RWPE1 (cell line): Measurements from ENCODE around the gene MED13L.

Source experiments
- CTCF ChIA-PET: fragments of 350-600 bp; sonication (Branson Sonifier 250); formaldehyde crosslinking; extraction: SDS; loops from one replicate; lab custom pipeline; 2021; lab: Yijun Ruan, JAX
- POLR2A ChIA-PET: fragments of 400-600 bp; formaldehyde crosslinking; extraction: SDS; loops from one replicate; lab custom pipeline; 2020; ENCODE audit warnings: antibody characterized with exemption; ENCODE audit not compliant: low non-redundant PET; lab: Yijun Ruan, JAX
- DNase-seq: peaks from one replicate; pipeline ENCODE4 v3.0.0; 2012; ENCODE audit warnings: low spot score
- H3K27ac ChIP-seq: fragments of 450-650 bp; 2 replicates; pipeline ENCODE4 v1.5.1; 2017
- TF ChIP-seq, protein P1 (sequence below): fragments of 450-650 bp; conservative IDR thresholded peaks from 2 replicates; pipeline ENCODE4 v1.5.1; 2017; ENCODE audit warnings: low read depth, mild to moderate bottlenecking

Gene MED13L

DNA sequence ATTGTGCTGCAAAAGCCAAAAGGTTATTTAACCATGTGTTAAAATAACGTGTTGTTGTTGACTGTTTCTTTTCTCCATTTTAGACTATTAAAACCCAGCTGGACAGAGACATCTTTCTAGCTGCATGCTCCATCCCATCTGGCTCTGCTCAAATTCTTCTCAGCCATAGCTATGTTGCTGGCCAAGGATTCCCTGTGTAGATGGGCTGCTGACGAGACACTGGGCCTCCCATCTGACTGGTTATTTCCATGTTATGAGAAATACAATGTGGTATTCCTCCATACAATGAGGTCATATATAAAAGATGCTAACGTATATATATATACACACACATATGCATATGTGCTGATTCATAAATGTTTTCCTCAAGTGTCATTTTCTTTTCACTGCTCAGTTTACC is 30.1 kb downstream of the MED13L start:
- CTCF ChIA-PET, result interaction anchor here (1.2 kb wide), 1 partner anchor 20 kb away, joined by 3 read pairs; no protein-coding TSS in a partner anchor
- TF ChIP-seq, protein P1, sequence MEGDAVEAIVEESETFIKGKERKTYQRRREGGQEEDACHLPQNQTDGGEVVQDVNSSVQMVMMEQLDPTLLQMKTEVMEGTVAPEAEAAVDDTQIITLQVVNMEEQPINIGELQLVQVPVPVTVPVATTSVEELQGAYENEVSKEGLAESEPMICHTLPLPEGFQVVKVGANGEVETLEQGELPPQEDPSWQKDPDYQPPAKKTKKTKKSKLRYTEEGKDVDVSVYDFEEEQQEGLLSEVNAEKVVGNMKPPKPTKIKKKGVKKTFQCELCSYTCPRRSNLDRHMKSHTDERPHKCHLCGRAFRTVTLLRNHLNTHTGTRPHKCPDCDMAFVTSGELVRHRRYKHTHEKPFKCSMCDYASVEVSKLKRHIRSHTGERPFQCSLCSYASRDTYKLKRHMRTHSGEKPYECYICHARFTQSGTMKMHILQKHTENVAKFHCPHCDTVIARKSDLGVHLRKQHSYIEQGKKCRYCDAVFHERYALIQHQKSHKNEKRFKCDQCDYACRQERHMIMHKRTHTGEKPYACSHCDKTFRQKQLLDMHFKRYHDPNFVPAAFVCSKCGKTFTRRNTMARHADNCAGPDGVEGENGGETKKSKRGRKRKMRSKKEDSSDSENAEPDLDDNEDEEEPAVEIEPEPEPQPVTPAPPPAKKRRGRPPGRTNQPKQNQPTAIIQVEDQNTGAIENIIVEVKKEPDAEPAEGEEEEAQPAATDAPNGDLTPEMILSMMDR, result no peak
- DNase-seq, result no peak
- POLR2A ChIA-PET, result no interaction called here
- no peak overlapping the region for H3K27ac ChIP-seq

DNA sequence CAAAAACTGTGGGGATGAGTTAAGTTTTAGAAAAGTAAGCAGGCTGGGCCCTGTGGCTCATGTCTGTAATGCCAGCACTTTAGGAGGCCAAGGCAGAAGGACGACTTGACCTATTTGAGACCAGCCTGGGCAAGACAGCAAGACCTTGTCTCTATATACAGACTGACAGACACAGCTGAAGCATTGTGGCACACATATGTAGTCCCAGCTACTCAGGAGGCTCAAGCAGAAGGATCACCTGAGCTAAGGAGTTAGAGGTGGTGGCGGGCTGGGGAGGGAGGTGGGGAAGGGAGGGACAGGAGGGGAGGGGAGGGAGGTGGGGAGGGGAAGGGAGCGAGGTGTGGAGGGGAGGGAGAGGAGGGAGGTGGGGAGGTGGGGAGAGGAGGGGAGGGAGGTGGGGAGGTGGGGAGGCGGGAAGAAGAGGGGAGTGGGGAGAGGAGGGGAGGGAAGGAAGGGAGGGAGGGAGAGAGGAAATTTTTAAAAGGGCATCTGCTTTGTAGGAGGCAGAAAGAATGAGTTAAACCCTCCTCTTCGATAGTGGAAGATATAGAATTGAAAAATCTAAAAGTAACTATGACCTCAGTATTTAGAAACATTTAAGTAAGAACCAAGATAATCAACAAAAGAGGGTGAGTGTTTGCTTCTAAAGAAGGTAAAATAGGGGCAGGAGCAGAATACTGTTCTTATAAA is 30.9 kb downstream of the MED13L start:
- CTCF ChIA-PET, result no interaction called here
- POLR2A ChIA-PET, result no interaction called here
- TF ChIP-seq, protein P1, result no peak
- DNase-seq, result no peak
- H3K27ac ChIP-seq, result no peak overlapping the region

DNA sequence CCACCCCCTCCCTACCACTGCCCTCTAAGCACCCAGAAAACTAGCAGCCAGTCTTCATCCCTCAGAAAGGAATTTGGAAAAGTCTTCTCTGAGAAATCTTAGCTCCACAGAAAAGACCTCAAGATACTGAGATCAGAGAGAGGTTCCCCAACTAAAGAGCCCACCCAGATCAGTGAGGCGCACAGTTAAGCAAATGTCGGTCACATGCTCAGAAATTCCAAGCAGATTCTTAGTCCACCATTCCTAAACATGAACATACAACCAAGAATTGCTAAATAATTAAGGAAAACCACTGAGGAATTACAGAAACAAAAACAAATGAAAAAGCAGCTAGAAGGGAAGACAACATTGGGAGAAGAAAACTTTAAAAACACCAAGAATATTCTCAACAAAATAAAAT is 32.3 kb downstream of the MED13L start:
- ChIA-PET CTCF (no interaction called here), POLR2A (no interaction called here)
- TF ChIP-seq, protein P1, result no peak
- no peak for DNase-seq
- H3K27ac ChIP-seq, result no peak overlapping the region

DNA sequence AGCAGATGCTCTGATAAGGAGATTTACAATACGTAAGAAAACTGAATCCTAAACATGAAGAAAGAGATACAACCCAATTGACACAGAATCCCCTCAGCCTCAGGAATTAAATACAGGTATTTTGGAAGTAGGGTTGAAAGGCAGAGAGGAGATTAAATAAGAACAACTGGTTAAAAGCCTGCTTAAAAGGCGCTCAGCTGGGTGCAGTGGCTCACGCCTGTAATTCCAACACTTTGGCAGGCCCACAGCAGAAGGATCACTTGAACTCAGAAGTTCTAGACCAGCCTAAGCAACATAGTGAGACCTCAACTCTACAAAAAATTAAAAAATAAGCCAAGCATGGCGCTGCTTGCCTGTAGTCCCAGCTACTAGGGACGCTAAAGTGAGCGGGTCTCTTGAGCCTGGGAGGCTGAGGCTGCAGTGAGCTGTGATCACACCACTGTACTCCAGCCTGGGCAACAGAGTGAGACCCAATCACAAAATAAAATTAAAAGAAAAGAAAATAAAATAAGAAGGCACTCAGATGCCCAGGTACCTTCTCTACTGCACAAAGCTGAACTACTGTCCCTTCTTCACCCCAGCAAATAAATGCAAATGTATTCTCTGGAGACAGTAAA is 32.9 kb downstream of the MED13L start:
- no peak overlapping the region for H3K27ac ChIP-seq
- ChIA-PET CTCF (no interaction called here), POLR2A (no interaction called here)
- no peak for DNase-seq
- TF ChIP-seq, protein P1, result no peak

DNA sequence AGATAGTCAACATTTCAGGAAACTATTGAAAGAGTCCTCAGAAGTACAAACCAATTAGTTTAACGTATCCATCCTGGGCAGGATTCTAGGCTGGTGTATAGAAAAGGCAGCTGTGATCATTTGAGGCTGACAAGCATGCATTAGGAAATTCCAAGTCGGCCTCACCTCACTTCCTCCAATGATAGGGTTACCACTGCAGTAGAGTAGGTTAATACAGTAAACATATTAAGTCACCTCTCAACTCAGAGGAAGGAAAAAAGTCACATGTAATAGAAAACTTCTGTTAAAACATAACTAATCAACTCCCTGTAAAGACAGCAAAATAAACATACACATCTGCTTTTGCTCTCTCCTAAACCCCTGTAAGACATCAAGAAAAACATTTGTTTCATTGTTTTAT is 33.5 kb downstream of the MED13L start:
- TF ChIP-seq, protein P1, result no peak
- ChIA-PET CTCF (no interaction called here), POLR2A (no interaction called here)
- DNase-seq, result no peak
- no peak overlapping the region for H3K27ac ChIP-seq

DNA sequence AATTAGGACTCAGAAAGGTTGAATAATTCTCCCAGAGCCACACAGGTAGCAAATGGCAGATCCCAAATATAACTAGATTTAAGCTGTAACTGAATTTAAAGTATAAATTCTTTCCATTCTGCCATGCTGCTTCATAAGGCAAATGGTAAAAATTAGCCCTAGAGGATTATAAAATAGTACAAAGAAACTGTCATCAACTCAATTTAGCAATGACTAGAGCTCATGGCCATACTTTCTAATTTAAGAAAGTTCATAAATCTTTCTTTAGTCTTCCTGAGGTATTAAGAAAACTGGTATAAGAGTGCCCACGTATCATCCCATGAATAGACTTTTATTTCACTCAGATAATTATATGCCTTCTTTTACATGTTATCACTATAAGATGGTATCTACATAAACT is 34.8 kb downstream of the MED13L start:
- TF ChIP-seq, protein P1, result no peak
- POLR2A ChIA-PET, result no interaction called here
- CTCF ChIA-PET, result interaction anchor here (1.1 kb wide), 1 partner anchor 101 kb away, joined by 5 read pairs; no protein-coding TSS in a partner anchor
- DNase-seq, result no peak
- no peak overlapping the region for H3K27ac ChIP-seq
